ENCODE measurements around the gene BRSK2. TPM values are rescaled to one million over a fixed set of nuclear protein-coding genes. Genes with fewer than 3 reads are reported as not detected.

The BRSK2 gene
- total and polyA plus RNA-seq, 2 of the 4 experiments (the other 2 are of a cell fraction): 0.18 to 0.62 TPM

DNA sequence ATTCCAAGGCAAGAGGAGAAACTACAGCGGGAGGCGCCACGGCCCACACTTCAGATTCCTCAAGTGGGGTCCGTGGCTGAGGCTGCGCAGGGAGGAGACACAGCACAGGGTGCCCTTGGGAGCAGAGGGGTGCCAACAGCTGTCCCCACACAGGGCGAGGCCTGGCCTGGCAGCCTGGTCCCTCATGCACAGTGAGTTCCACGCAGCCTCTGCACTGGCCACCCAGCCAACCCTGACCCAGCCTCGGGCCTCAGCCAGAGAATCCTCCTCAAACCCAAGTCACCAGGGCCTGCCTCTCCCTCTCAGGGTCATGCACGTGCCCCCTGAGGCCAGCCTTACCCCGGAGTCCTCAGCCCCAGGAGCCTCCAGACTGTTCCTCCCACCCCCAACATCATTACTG is 119.3 kb downstream of the BRSK2 start:
- Histone ChIP-seq H4K20me1 (ENCODE audit: insufficient read depth, low read length) (peaks cover 80% of the 10 kb centered on the region), H3K4ac (ENCODE audit: low read depth, low read length) (no peak overlapping the region), H3K4me3 (ENCODE audit: insufficient read depth, low read depth, low read length) (no peak overlapping the region), H4K8ac (ENCODE audit: low read depth in 2 of 2, low read length in 2 of 2) (no peak overlapping the region), H3K27me3 (ENCODE audit: control insufficient read depth, insufficient read depth, low read length) (no peaks in the 10 kb centered on the region), H3K9me3 (ENCODE audit: control insufficient read depth, insufficient read depth, low read length) (no peaks in the 10 kb centered on the region), H3K23ac (ENCODE audit: low read depth, low read length) (no peak overlapping the region), H3K4me2 (ENCODE audit: low read depth, low read length) (no peak overlapping the region), H3K4me1 (ENCODE audit: control insufficient read depth, insufficient read depth, low read length) (no peaks in the 10 kb centered on the region; the same call in 1 of the 2 replicates), H2BK120ac (ENCODE audit: low read depth, low read length) (no peak overlapping the region), H3K56ac (ENCODE audit: extremely low read depth, insufficient read depth, low read length) (no peak overlapping the region), H3K9ac (ENCODE audit: low read depth, low read length) (no peak overlapping the region), H3K36me3 (ENCODE audit: control insufficient read depth, insufficient read depth, low read length) (no peaks in the 10 kb centered on the region), H2AFZ (replicated peaks; ENCODE audit: low read length, poor library complexity) (no peak overlapping the region), H4K91ac (ENCODE audit: insufficient read depth, low read depth, low read length) (no peak overlapping the region), H4K5ac (ENCODE audit: low read depth, low read length) (no peak overlapping the region), H3K79me1 (ENCODE audit: low read depth in 1 of 2, low read length in 2 of 2) (peaks cover 14 to 61% of the 10 kb centered on the region in 2 experiments), H2BK5ac (ENCODE audit: low read depth, low read length, poor library complexity, severe bottlenecking) (no peak overlapping the region), H3K27ac (ENCODE audit: insufficient read depth, low read length) (no peak overlapping the region), H3K14ac (replicated peaks; ENCODE audit: low read depth, low read length) (no peak overlapping the region), H2BK15ac (ENCODE audit: low read depth, low read length) (no peak overlapping the region), H2BK20ac (ENCODE audit: low read depth, low read length) (no peak overlapping the region), H3K9me1 (ENCODE audit: insufficient read depth, low read length) (peaks cover 3% of the 10 kb centered on the region; the same call in 1 of the 2 replicates), H2AK9ac (replicated peaks; ENCODE audit: low read depth, low read length, poor library complexity) (no peak overlapping the region), H2AK5ac (ENCODE audit: low read depth, low read length) (no peak overlapping the region), H3K18ac (ENCODE audit: low read depth, low read length) (no peak overlapping the region)
- WGBS, 2 experiments (ENCODE audit: extremely low coverage in 2 of 2, insufficient read length in 1 of 2): 80% methylated on average over 1 of the region's 10 CpGs; no CpG with 5 or more reads in 1 of the 2 experiments
- ATAC-seq (ENCODE audit: low read depth) (no peak; the same call in 1 of the 2 replicates), DNase-seq (no peak)
- no TSS peak for BruUV-seq (replicated peaks)
- in situ Hi-C loops (cut with MboI; ENCODE audit: low sequenced_read_pairs) (loop anchor here (25.0 kb wide), 1 partner anchor 297 kb away; the partner anchor contains the start of gene MUC5B), intact Hi-C loops (cut with micrococcal nuclease) (no loop called here), dilution Hi-C loops (cut with HindIII; ENCODE audit: low sequenced_read_pairs, unreplicated experiment) (no loop called here)
- TF ChIP-seq RFX5 (IDR thresholded peaks at IDR 0.05; ENCODE audit: low read depth, low read length) (no peak), CEBPB (IDR thresholded peaks at IDR 0.05; ENCODE audit: low read depth, low read length) (no peak), SMC3 (IDR thresholded peaks at IDR 0.05; ENCODE audit: low read depth, low read length) (no peak), CHD1 (IDR thresholded peaks at IDR 0.05; ENCODE audit: low read depth, low read length) (no peak), RCOR1 (IDR thresholded peaks at IDR 0.05; ENCODE audit: insufficient replicate concordance, low read length) (no peak), RAD21 (IDR thresholded peaks at IDR 0.05; ENCODE audit: low read length) (no peak), FOS (IDR thresholded peaks at IDR 0.05; ENCODE audit: low read depth, low read length) (no peak), MAZ (IDR thresholded peaks at IDR 0.05; ENCODE audit: borderline replicate concordance, low read depth, low read length) (no peak), MXI1 (IDR thresholded peaks at IDR 0.05; ENCODE audit: borderline replicate concordance, low read depth, low read length) (no peak), NFE2L2 (IDR thresholded peaks at IDR 0.05; ENCODE audit: low read depth, low read length) (no peak), MAFK (IDR thresholded peaks at IDR 0.05; ENCODE audit: low read depth, low read length) (no peak), POLR2A (IDR thresholded peaks at IDR 0.05; ENCODE audit: low read depth, low read length) (no peak)
- TF ChIP-seq, protein P1, sequence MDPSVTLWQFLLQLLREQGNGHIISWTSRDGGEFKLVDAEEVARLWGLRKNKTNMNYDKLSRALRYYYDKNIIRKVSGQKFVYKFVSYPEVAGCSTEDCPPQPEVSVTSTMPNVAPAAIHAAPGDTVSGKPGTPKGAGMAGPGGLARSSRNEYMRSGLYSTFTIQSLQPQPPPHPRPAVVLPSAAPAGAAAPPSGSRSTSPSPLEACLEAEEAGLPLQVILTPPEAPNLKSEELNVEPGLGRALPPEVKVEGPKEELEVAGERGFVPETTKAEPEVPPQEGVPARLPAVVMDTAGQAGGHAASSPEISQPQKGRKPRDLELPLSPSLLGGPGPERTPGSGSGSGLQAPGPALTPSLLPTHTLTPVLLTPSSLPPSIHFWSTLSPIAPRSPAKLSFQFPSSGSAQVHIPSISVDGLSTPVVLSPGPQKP (IDR thresholded peaks at IDR 0.05; ENCODE audit: borderline replicate concordance, low read depth, low read length): no peak
- TF ChIP-seq, protein P2, sequence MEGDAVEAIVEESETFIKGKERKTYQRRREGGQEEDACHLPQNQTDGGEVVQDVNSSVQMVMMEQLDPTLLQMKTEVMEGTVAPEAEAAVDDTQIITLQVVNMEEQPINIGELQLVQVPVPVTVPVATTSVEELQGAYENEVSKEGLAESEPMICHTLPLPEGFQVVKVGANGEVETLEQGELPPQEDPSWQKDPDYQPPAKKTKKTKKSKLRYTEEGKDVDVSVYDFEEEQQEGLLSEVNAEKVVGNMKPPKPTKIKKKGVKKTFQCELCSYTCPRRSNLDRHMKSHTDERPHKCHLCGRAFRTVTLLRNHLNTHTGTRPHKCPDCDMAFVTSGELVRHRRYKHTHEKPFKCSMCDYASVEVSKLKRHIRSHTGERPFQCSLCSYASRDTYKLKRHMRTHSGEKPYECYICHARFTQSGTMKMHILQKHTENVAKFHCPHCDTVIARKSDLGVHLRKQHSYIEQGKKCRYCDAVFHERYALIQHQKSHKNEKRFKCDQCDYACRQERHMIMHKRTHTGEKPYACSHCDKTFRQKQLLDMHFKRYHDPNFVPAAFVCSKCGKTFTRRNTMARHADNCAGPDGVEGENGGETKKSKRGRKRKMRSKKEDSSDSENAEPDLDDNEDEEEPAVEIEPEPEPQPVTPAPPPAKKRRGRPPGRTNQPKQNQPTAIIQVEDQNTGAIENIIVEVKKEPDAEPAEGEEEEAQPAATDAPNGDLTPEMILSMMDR (conservative IDR thresholded peaks at IDR 0.05; ENCODE audit: low read depth, low read length): no peak
- ChIA-PET POLR2A (ENCODE audit: unreplicated experiment) (no interaction called here), CTCF (no interaction called here)

Data from IMR-90 (cell line).